Skin of body (tissue), 2 donors: Measurements from ENCODE around the gene VGLL3. TPM values are rescaled to one million over a fixed set of nuclear protein-coding genes. Genes with fewer than 3 reads are reported as not detected.
"Not testable (repeated sequence)": the region's sequence is repeated elsewhere in the genome, so short reads cannot be mapped to it uniquely, and the experiment has no call there.

Experiments
- DNase-seq: peaks from one replicate; lab custom pipeline; 2025; lab: John Stamatoyannopoulos, UW
- total RNA-seq: library from RNA; depleted of rRNA; stranded (reverse); fragments of >200 nt; gene quantifications from one replicate; pipeline ENCODE4 v1.2.3, GENCODE V29; 2014

The VGLL3 gene, protein sequence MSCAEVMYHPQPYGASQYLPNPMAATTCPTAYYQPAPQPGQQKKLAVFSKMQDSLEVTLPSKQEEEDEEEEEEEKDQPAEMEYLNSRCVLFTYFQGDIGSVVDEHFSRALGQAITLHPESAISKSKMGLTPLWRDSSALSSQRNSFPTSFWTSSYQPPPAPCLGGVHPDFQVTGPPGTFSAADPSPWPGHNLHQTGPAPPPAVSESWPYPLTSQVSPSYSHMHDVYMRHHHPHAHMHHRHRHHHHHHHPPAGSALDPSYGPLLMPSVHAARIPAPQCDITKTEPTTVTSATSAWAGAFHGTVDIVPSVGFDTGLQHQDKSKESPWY
- total RNA-seq = 53.1 TPM

DNA sequence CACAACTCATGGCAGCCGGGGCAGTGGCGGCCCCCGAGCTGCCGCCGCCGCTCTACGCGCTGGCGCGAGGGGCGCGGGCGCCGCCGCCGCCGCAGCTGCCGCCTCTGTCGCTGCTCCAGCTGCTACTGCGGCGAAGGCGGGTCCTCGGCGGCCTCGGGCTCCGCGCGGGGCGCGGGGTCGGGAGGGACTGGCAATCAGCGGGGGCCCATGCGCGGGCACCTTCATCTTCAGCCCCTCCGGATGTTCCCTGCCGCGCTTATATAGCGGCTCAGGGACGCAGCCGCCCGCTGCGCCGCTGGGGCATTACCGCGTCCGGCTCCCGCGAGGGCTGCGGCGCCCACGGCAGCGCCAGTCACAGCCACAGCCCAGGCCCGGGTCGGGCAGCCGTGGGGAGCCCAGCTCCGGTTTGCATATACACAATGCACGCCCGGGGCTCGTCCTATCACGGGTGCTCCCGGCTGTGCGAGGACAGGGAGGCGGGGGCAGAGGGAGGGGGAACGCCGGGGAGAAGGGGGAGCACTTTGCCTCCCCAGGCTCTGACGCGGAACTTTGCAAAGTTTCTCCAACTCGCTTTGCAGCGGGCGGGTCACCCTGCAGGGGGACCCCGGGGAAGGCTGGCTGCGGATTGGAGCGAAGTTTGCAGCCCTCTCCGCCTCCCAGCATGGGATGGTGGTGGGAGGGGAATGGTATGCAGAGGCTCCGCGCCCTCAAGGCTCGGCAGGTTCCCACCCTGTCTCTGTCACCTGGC lies at the start of gene VGLL3:
TSS of gene VGLL3 (minus strand) at position 416 of the 748 bp plus-strand sequence. CDS start at position 10, 406 bp downstream.
- peak; percentile 96 for DNase-seq

DNA sequence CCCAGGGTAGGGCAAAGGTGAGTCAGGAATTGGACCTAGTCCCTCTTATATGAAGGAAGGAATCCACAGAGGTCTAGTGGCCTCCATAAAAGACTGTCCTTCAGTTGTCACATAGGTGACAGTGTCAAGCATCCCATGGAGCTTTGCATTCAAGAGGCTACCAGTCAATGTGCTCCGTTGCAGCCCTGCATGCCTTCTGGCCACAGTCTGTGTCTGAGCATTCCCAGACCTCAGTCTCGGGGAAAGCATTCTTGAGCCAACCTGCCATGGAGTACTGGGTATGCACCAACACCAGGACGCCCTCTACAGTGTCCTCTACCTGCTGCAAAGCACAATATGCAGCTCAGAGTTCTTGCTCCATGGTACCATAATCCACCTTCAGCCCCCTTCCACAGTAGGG lies 46.7 kb upstream of the VGLL3 start:
- no peak for DNase-seq

DNA sequence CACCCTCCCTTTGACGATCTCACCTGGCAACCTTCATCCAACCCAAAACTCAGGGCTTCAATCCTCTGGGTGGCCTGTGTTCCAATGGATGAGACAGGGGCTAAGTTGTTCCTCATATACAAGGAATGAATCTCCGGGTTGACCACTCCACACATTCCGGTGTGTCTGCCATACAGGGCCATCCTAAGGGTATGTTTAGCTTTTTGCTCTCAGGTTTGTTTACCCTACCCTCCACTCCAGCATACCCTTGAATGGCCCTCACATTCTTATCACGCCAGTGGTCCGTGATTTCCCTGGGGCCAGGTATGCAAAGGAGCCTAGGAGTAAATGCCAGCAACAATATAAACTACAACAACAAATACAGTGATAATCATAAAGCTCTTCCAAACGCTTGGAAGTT lies 45.7 kb upstream of the VGLL3 start:
- no peak for DNase-seq

DNA sequence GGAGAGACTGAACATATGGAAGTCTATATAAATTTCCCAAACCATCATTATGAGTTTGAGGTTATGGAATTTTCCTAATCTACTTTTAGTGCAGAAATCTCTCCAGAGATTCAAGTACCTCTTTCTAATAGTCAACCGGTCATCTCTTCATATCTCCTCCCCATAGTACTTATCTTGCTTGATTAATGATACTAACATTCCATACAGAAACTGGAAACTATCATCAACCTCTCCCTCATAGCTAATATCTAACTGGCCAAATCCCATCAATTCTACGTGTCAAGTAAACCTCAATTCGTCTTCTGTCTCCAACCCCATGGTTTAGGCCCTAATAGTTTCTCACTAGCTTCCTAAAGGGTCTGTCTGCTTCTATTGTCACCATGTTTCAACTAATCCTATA lies 44.4 kb upstream of the VGLL3 start:
- DNase-seq = no peak

DNA sequence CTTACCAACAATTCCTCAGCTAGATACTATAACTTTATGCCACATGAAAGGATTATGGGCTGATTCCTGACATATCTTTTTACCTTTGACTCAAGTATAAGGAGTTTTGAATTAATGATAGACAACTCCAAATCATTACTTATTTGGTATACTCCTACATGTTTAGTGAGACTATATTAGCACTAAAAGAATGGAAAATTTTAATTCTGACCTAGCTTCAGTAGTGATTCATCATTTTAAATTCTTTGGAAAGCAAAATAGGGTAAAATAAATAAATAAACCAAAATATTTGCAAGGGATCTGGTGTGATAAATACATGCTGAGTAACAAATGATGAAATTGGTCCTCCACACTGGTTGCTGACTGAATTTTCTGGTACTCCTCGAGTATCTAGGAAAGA lies 42.3 kb upstream of the VGLL3 start:
- no peak for DNase-seq

DNA sequence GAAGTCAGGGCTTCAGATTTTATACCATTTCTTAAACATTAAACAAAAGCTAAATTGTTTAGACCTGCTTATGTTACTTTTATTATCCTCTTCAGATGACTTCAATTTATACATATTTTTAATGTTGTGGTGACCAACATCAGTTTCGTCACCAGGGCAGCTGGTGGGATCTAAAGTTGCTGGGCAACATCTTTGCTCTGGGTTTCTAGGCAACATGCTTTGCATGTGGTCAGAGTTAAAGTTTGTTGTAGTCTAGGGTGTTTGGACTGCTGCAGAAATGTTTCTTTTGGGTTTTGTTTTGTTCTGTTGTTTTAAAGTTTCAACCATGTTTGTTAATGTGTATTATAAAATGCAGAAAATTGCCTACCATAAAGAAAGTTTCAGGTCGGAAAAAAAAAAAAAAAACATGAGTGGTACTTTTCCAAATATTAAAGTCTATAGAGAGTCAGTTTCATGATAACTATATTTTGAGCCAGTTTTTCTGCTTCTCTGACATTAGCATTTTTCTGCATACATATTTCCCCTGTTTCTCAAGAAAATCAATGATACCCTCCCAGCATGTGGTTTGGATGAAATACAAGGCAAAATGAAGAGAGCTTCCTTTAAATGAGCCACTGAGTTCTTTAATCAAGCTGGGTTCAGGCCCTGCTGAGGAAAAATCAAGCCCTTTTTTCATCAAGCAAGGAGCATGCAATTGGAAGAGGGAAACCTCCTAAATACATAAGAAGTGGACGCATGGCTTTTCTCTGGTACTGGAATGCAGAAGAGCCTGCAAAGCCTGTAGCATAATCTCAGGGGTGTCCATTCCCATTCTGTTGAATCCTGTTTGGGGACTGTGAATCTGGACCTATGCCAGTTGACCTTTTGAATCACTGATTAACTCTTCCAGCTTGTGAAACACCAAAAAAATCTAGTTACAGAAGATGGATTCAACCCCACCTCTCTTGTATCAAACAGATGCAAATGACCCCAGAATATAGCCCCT lies 35.0 kb upstream of the VGLL3 start:
- no peak for DNase-seq

DNA sequence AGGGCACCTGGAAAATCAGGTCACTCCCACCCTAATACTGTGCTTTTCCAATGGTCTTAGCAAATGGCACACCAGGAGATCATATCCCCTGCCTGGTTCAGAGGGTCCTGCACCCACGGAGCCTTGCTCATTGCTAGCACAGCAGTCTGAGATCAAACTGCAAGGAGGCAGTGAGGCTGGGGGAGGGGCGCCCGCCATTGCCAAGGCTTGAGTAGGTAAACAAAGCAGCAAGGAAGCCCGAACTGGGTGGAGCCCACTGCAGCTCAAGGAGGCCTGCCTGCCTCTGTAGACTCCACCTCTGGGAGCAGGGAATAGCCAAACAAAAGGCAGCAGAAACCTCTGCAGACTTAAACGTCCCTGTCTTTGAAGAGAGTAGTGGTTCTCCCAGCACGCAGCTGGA lies 26.4 kb upstream of the VGLL3 start:
- not testable (repeated sequence) for DNase-seq

DNA sequence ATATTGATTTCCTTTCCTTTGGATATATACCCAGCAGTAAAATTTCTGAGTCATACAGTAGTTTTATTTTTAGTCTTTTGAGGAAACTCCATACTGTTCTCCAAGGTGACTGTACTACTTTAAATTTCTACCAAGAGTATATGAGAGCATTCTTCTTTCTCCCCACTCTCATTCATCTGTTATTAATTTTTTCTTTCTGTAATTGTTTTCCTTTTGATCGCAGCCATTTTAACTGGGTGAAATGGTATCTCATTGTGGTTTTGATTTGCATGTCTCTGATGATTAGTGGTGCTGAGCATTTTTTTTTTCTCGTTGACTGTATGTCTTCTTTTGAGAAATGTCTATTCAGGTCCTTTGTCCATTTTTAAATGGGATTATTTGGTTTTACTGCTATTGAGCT lies 18.3 kb upstream of the VGLL3 start:
- DNase-seq = no peak

DNA sequence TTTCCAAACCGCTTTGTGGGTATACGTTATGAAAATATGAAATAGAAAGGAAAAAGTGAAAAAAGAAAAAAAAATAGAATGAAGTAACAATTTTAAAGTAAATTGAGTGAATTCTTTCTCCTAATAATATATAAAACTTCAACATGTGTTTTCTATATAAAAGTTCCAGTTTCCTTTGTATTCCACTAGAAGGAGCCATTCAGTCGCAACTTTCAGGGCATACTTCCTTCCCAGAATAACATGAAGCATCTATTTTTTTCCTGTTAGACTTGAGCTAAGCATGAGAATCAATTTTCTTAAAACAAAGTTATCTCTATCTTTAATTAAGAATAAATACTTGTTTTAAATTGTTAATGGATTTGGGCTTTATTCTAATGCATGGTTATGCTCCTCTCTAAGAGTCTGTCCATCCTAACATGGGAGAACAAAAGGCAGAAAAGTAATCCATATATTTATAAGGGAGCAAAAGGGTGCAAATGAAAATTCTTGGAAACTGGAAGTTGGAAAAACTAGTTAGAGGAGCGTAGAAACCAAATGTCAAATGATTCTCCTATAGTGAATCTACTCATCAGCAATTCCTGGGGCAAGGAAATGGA lies 16.0 kb upstream of the VGLL3 start:
- DNase-seq = no peak

DNA sequence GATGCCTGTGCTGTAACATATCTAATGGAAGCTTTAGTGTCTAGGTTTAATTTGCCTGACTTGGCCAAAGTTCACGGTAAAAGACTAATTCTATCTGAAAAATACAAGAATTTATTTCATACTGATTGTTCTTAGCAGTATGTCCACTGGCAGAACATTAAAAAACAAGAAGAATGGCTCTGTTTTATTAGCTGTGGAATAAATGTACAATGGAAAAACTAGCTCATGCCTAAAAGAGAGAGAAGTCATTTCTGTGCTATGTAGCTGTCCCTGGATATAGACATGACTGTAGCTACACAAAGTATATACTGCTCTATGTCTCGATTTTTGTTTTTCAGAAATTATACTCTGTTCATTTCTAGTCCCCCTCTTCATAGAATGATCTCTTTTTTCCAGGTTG lies 13.9 kb upstream of the VGLL3 start:
- DNase-seq = peak; percentile 61

DNA sequence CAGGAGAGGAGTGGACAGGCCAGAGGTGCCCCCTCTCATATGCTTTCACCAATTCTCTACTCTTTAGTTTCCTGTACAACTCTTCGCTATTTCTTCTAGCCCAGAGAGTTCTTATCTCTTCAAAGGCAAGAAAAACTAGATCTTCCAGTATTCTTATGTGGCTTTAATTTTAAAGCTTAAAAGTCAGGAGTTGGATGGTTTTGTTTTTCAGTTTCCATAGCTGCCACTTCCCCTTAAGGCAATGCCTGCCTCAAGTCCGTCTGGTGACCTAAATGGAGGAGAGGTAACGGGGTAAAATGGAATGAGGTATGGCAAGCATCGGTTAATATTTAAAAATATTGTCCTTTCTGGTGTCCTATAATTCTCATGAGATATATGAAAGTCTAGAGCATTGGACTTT lies 11.4 kb upstream of the VGLL3 start:
- no peak for DNase-seq

DNA sequence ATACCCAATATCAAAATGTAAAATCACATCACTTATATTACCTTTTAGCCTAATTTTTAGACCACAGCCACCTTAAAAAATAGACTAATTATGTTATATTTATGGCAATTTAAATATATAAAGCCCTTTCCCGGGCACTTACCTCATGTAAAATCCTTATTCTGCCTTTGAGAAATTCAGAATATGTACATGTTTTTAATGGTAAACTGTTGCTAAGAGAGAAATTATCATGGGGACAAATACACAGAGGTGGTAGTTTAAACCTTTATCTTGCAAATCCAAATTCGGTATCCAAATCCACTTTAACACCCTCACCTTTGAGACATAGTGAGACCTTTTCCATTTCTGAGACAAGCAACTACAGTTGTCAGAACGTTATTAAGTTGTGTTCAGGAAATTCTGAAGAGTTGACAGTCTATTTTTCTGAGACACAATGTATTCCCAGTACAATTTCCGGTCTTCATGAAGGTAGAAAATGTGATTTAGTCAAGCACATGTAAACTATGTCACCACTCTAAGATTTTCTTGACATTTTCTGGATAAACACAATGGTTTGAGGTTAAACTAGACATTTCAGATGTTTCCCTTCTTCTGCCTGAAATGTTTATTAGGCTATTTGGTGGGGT lies 10.6 kb upstream of the VGLL3 start:
- no peak for DNase-seq

DNA sequence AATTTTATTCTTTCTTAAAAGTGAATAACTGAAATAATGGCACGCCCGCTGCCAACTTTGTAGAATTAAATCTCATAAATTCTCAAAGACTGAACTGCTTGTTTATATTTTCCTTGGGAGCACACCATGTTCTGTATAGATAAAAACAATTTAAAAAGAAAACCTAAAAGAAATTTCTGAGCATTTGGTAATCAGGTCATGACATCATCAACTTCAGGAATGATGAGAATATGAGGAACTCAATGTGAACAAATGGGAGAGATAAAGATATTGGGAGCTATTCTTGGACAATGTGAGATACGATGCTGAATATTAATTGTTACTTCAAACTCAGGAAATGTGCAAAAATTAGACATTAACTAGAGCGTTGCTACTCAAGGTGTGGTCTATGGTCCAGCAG lies 10.0 kb upstream of the VGLL3 start:
- DNase-seq = no peak

DNA sequence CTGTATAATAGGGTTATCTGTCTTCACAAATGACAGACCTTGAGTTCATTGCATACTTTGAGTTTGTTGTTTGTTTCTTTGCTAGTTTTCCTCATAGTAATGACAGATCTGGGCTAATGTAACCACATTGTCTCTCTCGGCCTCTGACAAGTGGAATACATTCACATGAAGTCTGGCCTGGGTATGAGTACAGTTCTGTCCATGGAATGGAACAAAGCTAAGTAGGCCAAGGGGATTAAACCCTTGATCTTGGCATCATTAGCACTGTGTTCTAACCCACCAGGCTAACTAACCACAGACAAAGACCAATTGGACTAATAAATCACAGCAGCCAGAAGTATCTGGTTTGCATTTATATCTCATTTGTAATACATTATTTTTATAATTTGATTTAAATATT lies 7.6 kb upstream of the VGLL3 start:
- DNase-seq = no peak

DNA sequence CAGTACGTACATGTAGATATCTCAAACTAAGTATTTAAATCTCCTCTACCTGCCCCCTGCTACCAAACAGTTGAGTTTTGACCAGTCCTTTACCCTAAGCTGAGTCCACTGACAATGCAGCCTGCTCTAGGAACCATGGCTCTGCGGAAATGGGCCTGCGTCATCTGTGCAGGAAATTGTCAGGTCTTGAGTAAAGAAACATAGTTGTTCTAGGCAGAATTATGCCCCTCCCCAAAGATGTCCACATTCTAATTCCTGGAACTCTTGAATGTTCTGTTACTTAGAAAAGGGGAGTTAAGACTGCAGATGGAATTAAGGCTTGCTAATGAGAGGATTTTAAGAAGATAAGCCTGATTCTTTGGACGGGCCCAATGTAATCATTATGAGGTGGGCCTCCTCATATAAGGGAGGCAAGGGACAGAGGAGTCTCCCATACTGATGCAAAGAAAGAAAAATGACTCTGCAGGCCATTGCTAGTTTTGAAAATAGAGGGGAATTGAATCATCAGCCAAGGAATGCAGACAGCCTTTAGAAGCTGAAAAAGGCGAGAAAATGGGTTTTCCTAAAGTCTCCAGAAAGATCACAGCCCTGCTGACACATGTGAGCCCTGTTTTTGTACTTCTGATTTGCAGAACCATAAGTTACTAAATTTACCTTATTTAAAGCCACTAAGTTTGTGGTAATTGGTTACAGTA lies 5.5 kb upstream of the VGLL3 start:
- DNase-seq = no peak

DNA sequence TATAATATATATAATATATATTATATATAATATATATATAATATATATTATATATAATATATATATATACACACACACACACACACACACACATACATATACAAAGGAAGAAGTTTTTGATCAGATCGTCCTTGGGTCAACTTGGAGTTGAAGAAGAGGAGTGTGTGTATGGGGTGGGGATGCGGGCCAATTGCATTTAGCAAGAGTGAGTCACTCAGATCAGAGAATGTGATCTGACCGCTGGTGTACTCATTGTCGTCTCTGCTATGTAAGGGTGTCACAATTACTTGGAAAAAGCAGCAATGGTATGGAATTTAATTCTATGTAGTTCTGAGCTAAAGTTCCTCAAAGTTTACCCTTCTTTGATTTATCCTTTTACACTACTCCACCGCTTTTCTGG lies 4.6 kb upstream of the VGLL3 start:
- no peak for DNase-seq

DNA sequence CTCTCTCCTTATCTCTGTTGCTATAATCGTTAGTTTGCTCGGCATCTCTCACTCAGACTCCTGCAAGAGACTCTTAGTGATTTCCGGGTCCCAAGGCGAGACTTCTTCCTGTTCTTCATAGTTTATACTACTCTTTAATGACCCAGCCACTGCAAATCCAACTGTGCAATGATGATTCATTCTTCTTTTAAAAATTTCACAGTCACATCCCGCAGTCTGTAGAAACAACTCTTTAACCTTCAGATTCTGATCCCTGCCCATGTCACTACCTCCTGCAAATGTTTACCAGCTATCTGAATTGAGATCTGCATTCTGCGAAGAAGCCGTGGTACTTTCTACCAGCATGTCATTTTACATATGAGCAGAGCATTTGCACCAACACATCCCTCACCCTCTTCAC lies 2.8 kb upstream of the VGLL3 start:
- no peak for DNase-seq

DNA sequence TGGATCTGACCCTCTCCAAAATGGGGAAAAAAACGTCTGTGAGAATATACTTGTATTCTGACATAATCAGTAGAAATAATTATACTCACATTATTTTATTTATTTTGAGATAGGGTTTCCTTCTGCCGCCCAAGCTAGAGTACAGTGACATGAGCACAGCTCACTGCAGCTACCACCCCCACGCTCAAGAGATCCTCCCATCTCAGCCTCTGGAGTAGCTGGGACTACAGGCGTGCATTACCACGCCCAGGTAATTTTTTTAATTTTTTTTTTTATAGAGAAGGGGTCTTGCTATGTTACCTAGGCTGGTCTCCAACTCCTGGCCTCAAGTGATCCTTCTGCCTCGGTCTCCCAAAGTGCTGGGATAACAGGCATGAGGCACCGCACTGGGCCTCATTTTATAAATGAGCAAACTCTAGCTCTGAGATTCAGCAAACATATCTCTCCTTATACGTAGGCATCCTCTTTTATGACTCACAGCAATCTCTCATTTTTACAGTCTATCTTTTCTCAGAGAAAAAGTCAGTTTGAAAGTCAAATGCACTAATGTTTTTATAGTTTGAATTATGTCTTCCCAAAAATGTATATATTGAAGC lies 989 bp upstream of the VGLL3 start:
- DNase-seq = no peak

DNA sequence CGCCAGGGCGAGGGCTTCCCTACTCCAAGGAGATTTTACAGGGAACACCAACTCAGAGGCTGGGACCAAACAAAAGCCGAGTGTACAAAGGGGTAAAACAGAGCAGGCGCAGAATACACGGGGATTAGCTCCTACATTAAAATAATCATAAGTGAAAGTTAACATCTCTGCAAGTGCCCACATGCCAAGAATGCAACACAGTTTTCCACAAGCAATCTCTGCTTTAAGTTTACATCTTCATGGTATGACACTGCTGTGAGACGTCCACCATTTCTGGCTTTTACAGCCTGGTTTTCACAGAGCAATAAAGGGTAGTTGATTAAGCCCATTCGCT lies 500 bp upstream of the VGLL3 start:
- no peak for DNase-seq
